ENCODE measurements around the gene EEF1AKMT2.

EEF1AKMT2 gene

DNA sequence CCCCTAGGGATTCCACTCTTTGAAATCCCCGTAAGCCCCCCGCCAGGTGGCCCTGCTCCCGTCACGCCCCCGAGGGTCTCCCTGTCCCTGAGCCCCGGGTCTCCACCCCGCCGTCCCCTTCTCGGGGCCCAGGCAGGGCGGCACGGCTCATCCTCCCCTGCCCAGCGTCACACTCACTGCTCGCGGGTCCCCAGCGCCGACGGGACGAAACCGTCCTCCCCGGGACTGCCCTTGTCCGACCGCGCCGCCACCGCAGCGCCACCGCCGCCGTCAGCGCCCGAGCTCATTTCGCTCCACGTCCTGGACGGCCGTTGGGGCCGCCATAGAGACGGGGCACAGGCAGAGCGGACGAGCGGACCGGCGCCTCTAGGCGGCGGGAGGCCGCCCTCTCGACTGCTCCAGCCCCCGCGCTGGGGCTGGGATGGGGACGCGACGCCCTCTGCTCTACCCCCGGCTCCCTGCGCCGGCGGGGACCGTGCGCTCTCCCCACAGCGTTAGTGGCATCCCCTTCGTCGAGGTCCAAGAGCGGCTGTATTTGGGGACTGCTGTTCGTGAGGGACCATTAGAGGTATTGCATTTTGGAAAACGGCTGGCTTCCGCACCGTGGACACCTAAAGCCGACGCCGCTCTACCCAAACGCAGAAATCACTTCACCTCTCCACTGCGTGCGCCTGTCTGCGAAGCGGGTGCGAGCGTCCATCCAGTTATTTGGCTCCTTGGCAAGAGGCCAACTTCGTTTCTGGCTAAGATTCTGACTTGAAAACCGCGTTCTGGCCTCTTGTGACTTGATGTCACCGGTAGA lies at the start of gene EEF1AKMT2:
TSS of gene EEF1AKMT2 (minus strand) at position 341 of the 802 bp plus-strand sequence. CDS start at position 287, 54 bp downstream.
- H3K9me3 ChIP-seq = no peaks in the 10 kb centered on the region
- no peaks in the 10 kb centered on the region for H3K27me3 ChIP-seq
- H3K27ac ChIP-seq = peak within 1 kb of the TSS; percentile 89 to 94
- TF ChIP-seq, protein P1, sequence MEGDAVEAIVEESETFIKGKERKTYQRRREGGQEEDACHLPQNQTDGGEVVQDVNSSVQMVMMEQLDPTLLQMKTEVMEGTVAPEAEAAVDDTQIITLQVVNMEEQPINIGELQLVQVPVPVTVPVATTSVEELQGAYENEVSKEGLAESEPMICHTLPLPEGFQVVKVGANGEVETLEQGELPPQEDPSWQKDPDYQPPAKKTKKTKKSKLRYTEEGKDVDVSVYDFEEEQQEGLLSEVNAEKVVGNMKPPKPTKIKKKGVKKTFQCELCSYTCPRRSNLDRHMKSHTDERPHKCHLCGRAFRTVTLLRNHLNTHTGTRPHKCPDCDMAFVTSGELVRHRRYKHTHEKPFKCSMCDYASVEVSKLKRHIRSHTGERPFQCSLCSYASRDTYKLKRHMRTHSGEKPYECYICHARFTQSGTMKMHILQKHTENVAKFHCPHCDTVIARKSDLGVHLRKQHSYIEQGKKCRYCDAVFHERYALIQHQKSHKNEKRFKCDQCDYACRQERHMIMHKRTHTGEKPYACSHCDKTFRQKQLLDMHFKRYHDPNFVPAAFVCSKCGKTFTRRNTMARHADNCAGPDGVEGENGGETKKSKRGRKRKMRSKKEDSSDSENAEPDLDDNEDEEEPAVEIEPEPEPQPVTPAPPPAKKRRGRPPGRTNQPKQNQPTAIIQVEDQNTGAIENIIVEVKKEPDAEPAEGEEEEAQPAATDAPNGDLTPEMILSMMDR (IDR thresholded peaks at IDR 0.05) = peak; percentile 54 to 66
- intact Hi-C loops (cut with DNase I; ENCODE audit: low total_unique reads) = no loop called here
- peaks cover 0 to 14% (median 0%) of the 10 kb centered on the region in 3 donors for H3K36me3 ChIP-seq
- peak; percentile 78 to 88 for DNase-seq
- peak within 1 kb of the TSS; percentile 71 to 90 for H3K4me3 ChIP-seq
- peaks cover 0 to 10% (median 8%) of the 10 kb centered on the region in 4 donors for H3K4me1 ChIP-seq

DNA sequence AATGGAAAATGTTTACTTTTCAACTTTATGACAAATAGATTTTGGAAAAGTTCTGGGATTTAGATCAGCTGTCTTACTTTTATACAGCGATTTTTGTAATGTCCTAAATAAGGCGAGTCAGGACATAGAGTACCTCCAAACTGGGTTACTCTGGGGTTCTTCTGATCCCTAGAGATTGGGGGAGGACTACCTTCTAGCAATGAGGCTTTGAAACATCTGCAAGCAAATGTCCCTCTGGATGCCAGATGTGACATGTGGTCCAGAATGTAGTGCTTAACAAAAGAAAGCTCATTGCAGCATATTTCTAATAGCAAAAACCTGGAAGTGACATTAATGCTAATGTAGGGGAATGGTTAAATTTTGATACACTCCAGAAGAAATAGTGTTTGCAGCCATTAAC lies 46.0 kb upstream of the EEF1AKMT2 start:
- Histone ChIP-seq H3K4me1 (no peaks in the 10 kb centered on the region), H3K27me3 (no peaks in the 10 kb centered on the region), H3K36me3 (peaks cover 36 to 45% (median 41%) of the 10 kb centered on the region in 3 donors), H3K4me3 (no peak overlapping the region), H3K9me3 (no peaks in the 10 kb centered on the region), H3K27ac (no peak overlapping the region)
- intact Hi-C loops (cut with DNase I; ENCODE audit: low total_unique reads) = no loop called here
- TF ChIP-seq, protein P1 (IDR thresholded peaks at IDR 0.05) = no peak
- DNase-seq = no peak

DNA sequence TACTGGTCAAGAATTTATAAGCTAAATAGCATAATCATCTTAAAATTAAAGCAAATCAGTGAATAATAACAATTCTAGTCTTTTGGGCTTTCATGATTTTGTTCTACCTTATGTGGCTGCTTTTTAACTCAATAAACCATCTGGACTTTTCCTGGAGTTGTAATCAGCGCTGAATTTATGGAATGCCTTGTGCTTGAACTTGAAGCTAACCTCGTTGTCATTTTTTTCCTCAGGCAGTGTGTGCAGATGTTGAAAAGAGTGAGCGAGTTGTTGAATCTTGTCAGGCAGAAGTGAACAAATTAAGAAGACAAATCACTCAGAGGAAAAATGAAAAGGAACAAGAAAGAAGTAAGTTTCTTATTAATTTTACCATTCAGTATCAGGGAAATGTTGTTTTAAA lies 39.4 kb upstream of the EEF1AKMT2 start:
- H3K4me1 ChIP-seq = no peaks in the 10 kb centered on the region
- no peak overlapping the region for H3K27ac ChIP-seq
- intact Hi-C loops (cut with DNase I; ENCODE audit: low total_unique reads) = no loop called here
- H3K36me3 ChIP-seq = peaks cover 74 to 98% (median 87%) of the 10 kb centered on the region in 3 donors
- TF ChIP-seq, protein P1 (IDR thresholded peaks at IDR 0.05) = no peak
- DNase-seq = no peak
- no peaks in the 10 kb centered on the region for H3K9me3 ChIP-seq
- H3K4me3 ChIP-seq = no peak overlapping the region
- H3K27me3 ChIP-seq = no peaks in the 10 kb centered on the region

DNA sequence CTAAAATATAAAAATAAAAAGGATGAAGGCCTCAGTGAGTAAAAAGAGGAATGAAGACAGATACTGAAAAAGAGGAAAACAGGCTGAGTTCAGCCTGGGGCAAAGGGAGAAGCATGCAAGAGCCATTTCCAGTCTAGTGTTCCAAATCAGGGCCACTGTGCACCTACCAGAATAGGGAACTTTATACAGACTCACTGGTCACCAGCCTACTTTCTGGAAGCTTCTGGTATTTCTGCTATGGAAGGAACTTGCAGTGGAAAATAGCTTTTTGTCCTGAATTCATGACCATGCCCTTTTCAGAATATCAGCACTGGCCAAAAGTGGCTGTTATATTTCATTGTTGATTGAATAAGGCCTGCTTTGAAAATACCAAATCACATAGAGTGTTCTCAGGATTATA lies 38.8 kb upstream of the EEF1AKMT2 start:
- no peak for DNase-seq
- TF ChIP-seq, protein P1 (IDR thresholded peaks at IDR 0.05) = no peak
- Histone ChIP-seq H3K4me3 (no peak overlapping the region), H3K27me3 (no peaks in the 10 kb centered on the region), H3K27ac (no peak overlapping the region), H3K36me3 (peaks cover 68 to 92% (median 81%) of the 10 kb centered on the region in 3 donors), H3K9me3 (no peaks in the 10 kb centered on the region), H3K4me1 (no peaks in the 10 kb centered on the region)
- intact Hi-C loops (cut with DNase I; ENCODE audit: low total_unique reads) = no loop called here

DNA sequence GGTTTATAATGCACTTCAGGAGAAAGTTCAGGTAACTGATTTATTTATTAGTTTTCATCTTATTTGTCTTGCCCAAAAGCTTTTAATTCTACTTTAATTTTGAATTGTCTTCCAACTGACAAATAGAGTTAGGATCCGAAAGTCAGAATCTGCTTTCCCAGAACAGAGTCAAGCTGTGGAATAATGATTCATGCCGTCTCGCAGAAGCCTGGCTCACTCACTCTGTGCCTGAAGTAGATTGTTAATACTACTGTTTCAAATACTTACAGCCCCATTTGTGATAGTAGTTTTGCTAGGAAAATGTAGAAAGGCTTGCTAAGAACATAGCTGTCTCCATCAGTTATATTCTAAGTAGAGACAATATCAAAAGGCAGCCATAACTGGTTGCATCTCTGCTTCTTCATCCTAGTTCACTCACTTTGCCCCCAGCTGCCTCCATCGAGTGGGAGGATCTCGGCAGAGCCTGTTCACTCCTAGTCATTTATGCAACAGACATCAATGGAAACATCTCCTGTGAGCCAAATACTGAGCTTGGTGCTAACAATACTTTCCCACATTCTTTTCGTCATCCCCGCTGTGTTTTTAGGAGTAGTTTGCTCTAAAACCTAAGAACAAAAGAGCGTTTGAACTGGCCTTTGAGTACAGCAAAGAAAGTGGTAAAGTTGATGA lies 37.9 kb upstream of the EEF1AKMT2 start:
- intact Hi-C loops (cut with DNase I; ENCODE audit: low total_unique reads) = loop anchor here (10.0 kb wide), 1 partner anchor 295 kb away; no protein-coding TSS in a partner anchor
- no peak for DNase-seq
- Histone ChIP-seq H3K9me3 (no peaks in the 10 kb centered on the region), H3K27me3 (no peaks in the 10 kb centered on the region), H3K27ac (no peak overlapping the region), H3K4me3 (no peak overlapping the region), H3K36me3 (peaks cover 60 to 84% (median 74%) of the 10 kb centered on the region in 3 donors), H3K4me1 (no peaks in the 10 kb centered on the region)
- TF ChIP-seq, protein P1 (IDR thresholded peaks at IDR 0.05) = no peak

All from tibial artery (tissue), 4 donors.